Left kidney (tissue), 2 donors: ENCODE measurements around the gene AHRR. TPM values are rescaled to one million over a fixed set of nuclear protein-coding genes. Genes with fewer than 3 reads are reported as not detected.
"Not testable (repeated sequence)": the region's sequence is repeated elsewhere in the genome, so short reads cannot be mapped to it uniquely, and the experiment has no call there.

Experiments used
- DNase-seq: peaks from one replicate; pipeline ENCODE4 v3.0.0-alpha.2; 2013
- polyA plus RNA-seq: library from polyadenylated mRNA; unstranded; fragments of 120-200 nt; gene quantifications from one replicate; pipeline ENCODE4 v1.2.1, GENCODE V29; 2013; ENCODE audit not compliant: insufficient read length

AHRR gene
- polyA plus RNA-seq, 1 donor: 5.9 TPM

GRCh38 chr5:459562-460272, 138.2 kb downstream of the AHRR start:
- no peak for DNase-seq

GRCh38 chr5:460273-460625, 138.7 kb downstream of the AHRR start:
- no peak for DNase-seq

- no peak for DNase-seq
Observed at GRCh38 chr5:462051-462481, 140.6 kb downstream of the AHRR start.

DNA sequence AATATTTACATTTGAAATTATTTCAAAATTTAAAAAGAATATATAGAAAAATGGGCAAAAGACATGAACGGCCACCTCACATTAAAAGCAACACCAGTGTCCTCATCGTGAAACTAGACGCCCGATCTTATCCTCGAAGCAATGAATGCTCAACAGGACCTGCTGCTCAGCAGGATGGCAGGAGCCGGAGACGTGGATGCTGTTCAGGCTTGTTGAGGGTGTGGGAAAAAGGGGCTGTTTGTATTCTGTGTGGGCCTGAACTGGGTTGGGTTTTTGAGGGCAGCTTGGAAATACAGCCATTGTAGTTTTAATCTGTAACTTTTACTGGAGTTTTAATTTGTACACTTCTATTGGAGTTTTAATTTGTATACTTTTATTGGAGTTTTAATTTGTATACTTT, 141.8 kb downstream of the AHRR start:
- DNase-seq: no peak

DNA sequence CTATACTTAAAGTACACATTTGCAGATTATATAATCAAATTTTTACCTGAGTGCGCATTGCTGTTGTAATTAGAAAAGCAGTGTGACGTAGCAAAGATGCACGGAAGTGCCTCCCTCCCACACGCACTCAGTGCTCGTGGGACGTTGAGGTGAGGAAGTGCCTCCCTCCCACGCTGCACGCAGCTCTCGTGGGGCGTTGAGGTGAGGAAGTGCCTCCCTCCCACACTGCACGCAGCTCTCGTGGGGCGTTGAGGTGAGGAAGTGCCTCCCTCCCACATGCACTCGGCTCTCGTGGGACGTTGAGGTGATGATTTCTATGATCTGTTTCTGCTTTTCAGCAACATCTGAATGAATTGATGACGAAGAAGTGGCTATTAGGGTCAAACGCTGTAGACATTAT, 142.4 kb downstream of the AHRR start:
- no peak for DNase-seq

DNA sequence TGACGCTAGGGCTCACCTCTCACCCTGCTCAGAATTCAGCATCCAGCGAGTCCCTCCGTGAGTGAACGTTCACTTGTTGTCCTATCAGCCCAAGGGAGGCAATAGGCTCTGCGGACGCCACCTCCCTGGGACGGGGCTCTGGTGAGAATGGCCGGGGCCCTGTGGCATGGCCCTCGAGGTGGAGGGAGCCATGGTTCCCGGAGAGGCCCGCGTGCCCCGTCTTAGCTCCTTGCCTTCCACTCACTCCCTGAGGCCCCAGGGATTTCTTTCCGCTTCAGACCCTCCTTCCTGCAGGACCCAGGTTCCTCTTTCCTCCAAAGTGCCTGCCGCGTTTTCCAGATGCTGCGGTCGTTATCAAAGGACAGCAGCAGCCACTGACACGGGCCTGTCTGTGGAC, 142.9 kb downstream of the AHRR start:
- DNase-seq: no peak

- no peak for DNase-seq
Observed at GRCh38 chr5:464843-465590, 143.5 kb downstream of the AHRR start.

DNA sequence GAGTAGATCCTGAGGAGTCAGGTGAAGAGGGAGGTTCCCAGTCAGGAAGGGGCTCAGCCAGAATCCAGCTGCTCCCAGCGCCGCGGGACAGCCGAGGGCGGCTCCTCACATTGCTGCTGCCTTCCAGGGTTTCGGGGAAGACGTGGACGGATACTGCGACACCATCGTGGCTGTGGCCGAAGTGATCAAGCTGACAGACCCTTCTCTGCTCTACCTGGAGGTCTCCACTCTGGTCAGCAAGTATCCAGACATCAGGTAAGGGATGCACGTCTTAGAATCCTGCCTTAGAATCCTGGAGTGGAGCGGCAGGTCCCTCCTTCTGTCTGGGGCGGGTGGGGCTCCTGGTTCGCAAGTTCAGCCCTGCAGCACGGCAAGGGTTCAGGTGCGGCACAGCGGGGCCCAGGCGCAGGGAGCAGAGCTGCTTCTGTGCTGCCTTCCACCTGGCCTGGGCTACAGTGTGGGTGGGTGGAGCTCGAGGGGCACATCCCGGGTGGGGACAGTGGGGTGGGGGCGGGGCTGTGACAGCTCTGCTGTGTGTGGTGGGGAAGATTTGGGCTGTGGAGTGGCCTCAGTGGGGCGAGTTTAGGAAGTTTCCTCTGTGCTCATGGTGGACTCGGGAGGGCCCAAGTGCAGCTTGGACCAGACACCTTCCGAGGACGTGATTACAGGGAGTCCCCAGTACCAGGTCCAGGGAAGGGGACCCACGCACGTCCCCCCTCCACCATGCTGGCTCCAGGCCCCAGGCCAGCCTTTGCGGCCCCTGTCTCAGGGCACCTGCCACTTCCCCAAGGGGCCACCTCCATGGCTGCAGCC, 144.3 kb downstream of the AHRR start:
- DNase-seq: no peak

DNA sequence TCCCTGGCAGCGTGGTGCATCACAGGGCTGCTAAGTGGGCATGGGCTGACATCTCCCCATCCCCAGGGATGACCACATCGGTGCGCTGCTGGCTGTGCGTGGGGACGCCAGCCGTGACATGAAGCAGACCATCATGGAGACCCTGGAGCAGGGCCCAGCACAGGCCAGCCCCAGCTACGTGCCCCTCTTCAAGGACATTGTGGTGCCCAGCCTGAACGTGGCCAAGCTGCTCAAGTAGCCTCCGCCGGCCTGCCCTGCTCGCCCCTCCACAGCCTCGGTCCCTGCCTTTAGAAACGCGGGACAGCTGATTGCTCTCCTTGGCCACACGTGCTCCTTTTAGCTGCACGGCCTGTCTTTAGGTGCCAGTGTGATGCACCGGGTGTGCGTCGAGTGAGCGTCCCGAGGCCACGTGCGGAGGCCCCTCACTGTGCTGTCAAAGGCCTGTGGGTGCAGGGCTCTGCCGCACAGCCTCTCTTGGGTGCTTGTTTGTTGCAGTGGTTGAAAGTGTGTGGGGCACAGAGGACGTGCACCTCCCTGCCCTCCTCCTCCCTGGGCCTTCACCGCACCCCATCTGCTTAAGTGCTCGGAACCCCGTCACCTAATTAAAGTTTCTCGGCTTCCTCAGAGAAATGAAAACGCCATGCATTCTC, 145.3 kb downstream of the AHRR start:
- DNase-seq: no peak

- no peak for DNase-seq
Observed at GRCh38 chr5:468401-468800, 146.9 kb downstream of the AHRR start.

- no peak for DNase-seq
Observed at GRCh38 chr5:469752-470483, 148.4 kb downstream of the AHRR start.

- DNase-seq: no peak
Observed at GRCh38 chr5:470961-471749, 149.6 kb downstream of the AHRR start.

GRCh38 chr5:471750-472058, 150.2 kb downstream of the AHRR start:
- no peak for DNase-seq

GRCh38 chr5:472076-472655, 150.7 kb downstream of the AHRR start:
- no peak for DNase-seq

GRCh38 chr5:472656-473550, 151.4 kb downstream of the AHRR start:
- peak; percentile 78 for DNase-seq

DNA sequence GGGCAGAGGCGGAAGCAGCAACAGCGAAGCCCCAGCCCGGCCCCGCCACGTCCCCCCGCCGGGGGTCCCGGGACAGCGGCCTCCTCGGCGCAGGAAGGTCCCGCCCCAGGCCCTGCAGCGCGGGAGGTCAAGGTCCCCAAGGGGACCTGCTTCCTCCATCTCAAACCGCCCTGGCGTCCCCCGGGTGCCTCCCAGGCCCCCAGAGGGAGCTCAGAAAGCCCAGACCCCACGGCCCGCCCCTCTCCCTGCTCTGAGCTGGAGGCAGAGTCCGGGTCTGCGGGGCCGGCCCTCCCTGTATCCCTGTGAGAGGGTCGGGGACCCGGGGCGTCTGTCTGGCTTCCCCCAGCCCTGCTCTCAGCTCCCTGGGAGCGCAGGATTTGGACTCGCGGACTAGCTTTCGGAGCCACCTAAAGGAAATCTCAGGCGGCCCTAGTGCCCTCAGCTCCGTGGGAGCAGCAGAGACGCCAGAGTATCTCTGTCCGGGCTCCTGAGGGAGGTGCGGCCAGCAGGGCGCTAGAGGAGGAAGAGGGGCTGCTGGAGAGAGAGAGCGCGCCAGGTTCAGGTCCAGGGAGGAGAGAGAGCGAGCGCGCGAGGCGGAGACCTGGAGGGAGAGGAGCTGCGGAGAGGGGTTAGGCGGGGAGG, 152.2 kb downstream of the AHRR start:
- DNase-seq: no peak

- DNase-seq: not testable (repeated sequence)
Observed at GRCh38 chr5:474232-474839, 152.8 kb downstream of the AHRR start.

GRCh38 chr5:474840-475661, 153.5 kb downstream of the AHRR start:
- no peak for DNase-seq
